ENCODE results near the gene TBL3. TPM values are rescaled to one million over a fixed set of nuclear protein-coding genes. Genes with fewer than 3 reads are reported as not detected.
A peak's percentile ranks its signal among the peaks of the same experiment; 100 is the strongest.

The TBL3 gene
- total and polyA plus RNA-seq, 9 of the 15 experiments (the other 6 are each of a cell fraction or from before 2014, with no cell fraction given) = 0.97 to 117 (median 24.5) TPM

DNA sequence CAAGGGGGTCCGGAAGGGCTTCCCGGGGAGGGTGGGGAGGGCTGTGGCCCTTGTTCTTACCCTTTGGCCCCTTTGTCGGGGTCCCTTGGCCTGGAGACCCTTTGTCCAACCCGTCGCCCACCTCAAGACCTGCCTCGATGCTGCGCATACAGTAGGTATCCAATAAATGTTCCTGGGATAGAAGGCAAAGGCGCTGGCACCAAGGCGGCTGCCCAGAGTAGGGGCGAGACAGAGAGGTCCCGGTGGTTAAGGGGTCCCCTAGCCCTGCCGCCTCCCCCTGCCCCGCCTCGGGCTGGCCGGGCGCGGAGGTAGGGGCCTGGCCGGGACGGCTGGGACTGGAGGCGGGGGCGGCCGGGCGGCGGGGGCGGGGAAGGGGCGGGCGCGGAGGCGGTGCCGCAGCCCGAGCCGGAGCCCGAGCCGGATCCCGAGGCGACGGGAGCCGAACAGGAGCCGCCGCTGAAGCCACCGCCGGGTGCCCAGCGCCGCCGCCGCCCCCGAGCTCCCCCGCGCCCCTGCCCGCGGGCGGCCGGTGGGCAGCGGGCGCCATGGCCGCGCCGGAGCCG is 54.7 kb downstream of the TBL3 start, which contains the start of gene NHERF2 (continued):
- TF ChIP-seq, protein P1, sequence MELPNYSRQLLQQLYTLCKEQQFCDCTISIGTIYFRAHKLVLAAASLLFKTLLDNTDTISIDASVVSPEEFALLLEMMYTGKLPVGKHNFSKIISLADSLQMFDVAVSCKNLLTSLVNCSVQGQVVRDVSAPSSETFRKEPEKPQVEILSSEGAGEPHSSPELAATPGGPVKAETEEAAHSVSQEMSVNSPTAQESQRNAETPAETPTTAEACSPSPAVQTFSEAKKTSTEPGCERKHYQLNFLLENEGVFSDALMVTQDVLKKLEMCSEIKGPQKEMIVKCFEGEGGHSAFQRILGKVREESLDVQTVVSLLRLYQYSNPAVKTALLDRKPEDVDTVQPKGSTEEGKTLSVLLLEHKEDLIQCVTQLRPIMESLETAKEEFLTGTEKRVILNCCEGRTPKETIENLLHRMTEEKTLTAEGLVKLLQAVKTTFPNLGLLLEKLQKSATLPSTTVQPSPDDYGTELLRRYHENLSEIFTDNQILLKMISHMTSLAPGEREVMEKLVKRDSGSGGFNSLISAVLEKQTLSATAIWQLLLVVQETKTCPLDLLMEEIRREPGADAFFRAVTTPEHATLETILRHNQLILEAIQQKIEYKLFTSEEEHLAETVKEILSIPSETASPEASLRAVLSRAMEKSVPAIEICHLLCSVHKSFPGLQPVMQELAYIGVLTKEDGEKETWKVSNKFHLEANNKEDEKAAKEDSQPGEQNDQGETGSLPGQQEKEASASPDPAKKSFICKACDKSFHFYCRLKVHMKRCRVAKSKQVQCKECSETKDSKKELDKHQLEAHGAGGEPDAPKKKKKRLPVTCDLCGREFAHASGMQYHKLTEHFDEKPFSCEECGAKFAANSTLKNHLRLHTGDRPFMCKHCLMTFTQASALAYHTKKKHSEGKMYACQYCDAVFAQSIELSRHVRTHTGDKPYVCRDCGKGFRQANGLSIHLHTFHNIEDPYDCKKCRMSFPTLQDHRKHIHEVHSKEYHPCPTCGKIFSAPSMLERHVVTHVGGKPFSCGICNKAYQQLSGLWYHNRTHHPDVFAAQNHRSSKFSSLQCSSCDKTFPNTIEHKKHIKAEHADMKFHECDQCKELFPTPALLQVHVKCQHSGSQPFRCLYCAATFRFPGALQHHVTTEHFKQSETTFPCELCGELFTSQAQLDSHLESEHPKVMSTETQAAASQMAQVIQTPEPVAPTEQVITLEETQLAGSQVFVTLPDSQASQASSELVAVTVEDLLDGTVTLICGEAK (IDR thresholded peaks at IDR 0.05) = no peak
- TF ChIP-seq, protein P1 (CRISPR knock-in tag; IDR thresholded peaks at IDR 0.05) = no peak
- no peak for TF ChIP-seq NR2C1 (IDR thresholded peaks at IDR 0.05)
- no peak for TF ChIP-seq NR2C1 (tag; IDR thresholded peaks at IDR 0.05)
- TF ChIP-seq ZNF347 (CRISPR knock-in tag; IDR thresholded peaks at IDR 0.05; ENCODE audit: low read depth) = no peak
- no peak for TF ChIP-seq L3MBTL2 (IDR thresholded peaks at IDR 0.05)
- TF ChIP-seq CBFA2T3 (IDR thresholded peaks at IDR 0.05) = no peak
- TF ChIP-seq ZNF444 (CRISPR knock-in tag; IDR thresholded peaks at IDR 0.05) = no peak
- TF ChIP-seq SMARCE1 (IDR thresholded peaks at IDR 0.05) = no peak
- TF ChIP-seq, protein P2, sequence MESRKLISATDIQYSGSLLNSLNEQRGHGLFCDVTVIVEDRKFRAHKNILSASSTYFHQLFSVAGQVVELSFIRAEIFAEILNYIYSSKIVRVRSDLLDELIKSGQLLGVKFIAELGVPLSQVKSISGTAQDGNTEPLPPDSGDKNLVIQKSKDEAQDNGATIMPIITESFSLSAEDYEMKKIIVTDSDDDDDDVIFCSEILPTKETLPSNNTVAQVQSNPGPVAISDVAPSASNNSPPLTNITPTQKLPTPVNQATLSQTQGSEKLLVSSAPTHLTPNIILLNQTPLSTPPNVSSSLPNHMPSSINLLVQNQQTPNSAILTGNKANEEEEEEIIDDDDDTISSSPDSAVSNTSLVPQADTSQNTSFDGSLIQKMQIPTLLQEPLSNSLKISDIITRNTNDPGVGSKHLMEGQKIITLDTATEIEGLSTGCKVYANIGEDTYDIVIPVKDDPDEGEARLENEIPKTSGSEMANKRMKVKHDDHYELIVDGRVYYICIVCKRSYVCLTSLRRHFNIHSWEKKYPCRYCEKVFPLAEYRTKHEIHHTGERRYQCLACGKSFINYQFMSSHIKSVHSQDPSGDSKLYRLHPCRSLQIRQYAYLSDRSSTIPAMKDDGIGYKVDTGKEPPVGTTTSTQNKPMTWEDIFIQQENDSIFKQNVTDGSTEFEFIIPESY (CRISPR knock-in tag; IDR thresholded peaks at IDR 0.05) = no peak
- no peak for TF ChIP-seq ZNF174 (CRISPR knock-in tag; IDR thresholded peaks at IDR 0.05)
- no peak for TF ChIP-seq TARDBP (IDR thresholded peaks at IDR 0.05)
- TF ChIP-seq, protein P3, sequence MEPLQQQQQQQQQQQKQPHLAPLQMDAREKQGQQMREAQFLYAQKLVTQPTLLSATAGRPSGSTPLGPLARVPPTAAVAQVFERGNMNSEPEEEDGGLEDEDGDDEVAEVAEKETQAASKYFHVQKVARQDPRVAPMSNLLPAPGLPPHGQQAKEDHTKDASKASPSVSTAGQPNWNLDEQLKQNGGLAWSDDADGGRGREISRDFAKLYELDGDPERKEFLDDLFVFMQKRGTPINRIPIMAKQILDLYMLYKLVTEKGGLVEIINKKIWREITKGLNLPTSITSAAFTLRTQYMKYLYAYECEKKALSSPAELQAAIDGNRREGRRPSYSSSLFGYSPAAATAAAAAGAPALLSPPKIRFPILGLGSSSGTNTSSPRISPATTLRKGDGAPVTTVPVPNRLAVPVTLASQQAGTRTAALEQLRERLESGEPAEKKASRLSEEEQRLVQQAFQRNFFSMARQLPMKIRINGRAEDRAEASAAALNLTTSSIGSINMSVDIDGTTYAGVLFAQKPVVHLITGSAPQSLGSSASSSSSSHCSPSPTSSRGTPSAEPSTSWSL (CRISPR knock-in tag; IDR thresholded peaks at IDR 0.05; ENCODE audit: borderline replicate concordance) = no peak
- TF ChIP-seq, protein P4, sequence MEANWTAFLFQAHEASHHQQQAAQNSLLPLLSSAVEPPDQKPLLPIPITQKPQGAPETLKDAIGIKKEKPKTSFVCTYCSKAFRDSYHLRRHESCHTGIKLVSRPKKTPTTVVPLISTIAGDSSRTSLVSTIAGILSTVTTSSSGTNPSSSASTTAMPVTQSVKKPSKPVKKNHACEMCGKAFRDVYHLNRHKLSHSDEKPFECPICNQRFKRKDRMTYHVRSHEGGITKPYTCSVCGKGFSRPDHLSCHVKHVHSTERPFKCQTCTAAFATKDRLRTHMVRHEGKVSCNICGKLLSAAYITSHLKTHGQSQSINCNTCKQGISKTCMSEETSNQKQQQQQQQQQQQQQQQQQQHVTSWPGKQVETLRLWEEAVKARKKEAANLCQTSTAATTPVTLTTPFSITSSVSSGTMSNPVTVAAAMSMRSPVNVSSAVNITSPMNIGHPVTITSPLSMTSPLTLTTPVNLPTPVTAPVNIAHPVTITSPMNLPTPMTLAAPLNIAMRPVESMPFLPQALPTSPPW (CRISPR knock-in tag; IDR thresholded peaks at IDR 0.05) = peak; percentile 68; the same call in 1 of the 2 replicates
- TF ChIP-seq CCNT2 (IDR thresholded peaks at IDR 0.05; ENCODE audit: borderline replicate concordance, extremely low read depth, insufficient read length, low read depth, low read length) = peak; percentile 8
